ENCODE results near the gene ANKS1A. TPM values are rescaled to one million over a fixed set of nuclear protein-coding genes. Genes with fewer than 3 reads are reported as not detected.

The ANKS1A gene
- total RNA-seq, 2 donors from 2014 or later: 20.5 to 68.4 TPM

- no peak overlapping the region for H3K4me3 ChIP-seq
- no peaks in the 10 kb centered on the region for H3K36me3 ChIP-seq
- WGBS: 66% methylated on average over 3 of the region's 3 CpGs
- no peaks in the 10 kb centered on the region for H3K27me3 ChIP-seq (replicated peaks; ENCODE audit: insufficient read depth)
- H3K27ac ChIP-seq: no peak overlapping the region
- intact Hi-C loops (cut with DNase I): no loop called here
- DNase-seq (ENCODE audit: low spot score): no peak
- H3K9me3 ChIP-seq: no peaks in the 10 kb centered on the region
- H3K4me1 ChIP-seq (replicated peaks): no peaks in the 10 kb centered on the region
- TF ChIP-seq POLR2AphosphoS5 (IDR thresholded peaks at IDR 0.05): no peak
- no peak for TF ChIP-seq CTCF (IDR thresholded peaks at IDR 0.05)
- TF ChIP-seq POLR2A (IDR thresholded peaks at IDR 0.05): no peak
These were observed 23.9 kb upstream of the ANKS1A start for GRCh38 chr6:34865107-34865506.

GRCh38 chr6:34866509-34866908, 22.5 kb upstream of the ANKS1A start:
- TF ChIP-seq POLR2AphosphoS5 (IDR thresholded peaks at IDR 0.05) (no peak), POLR2A (IDR thresholded peaks at IDR 0.05) (no peak), CTCF (IDR thresholded peaks at IDR 0.05) (no peak)
- Histone ChIP-seq H3K27me3 (replicated peaks; ENCODE audit: insufficient read depth) (no peaks in the 10 kb centered on the region), H3K4me3 (no peak overlapping the region), H3K27ac (no peak overlapping the region), H3K9me3 (no peaks in the 10 kb centered on the region), H3K36me3 (no peaks in the 10 kb centered on the region), H3K4me1 (replicated peaks) (no peaks in the 10 kb centered on the region)
- WGBS: 83% methylated on average over 3 of the region's 3 CpGs
- intact Hi-C loops (cut with DNase I): no loop called here
- no peak for DNase-seq (ENCODE audit: low spot score)

- H3K9me3 ChIP-seq: no peaks in the 10 kb centered on the region
- intact Hi-C loops (cut with DNase I): no loop called here
- H3K36me3 ChIP-seq: no peaks in the 10 kb centered on the region
- H3K27ac ChIP-seq: no peak overlapping the region
- TF ChIP-seq POLR2AphosphoS5 (IDR thresholded peaks at IDR 0.05): no peak
- no peak for TF ChIP-seq POLR2A (IDR thresholded peaks at IDR 0.05)
- TF ChIP-seq CTCF (IDR thresholded peaks at IDR 0.05): no peak
- H3K27me3 ChIP-seq (replicated peaks; ENCODE audit: insufficient read depth): no peaks in the 10 kb centered on the region
- 88% methylated on average over 3 of the region's 3 CpGs for WGBS
- no peak overlapping the region for H3K4me3 ChIP-seq
- H3K4me1 ChIP-seq (replicated peaks): no peaks in the 10 kb centered on the region
- DNase-seq (ENCODE audit: low spot score): no peak
These were observed 21.6 kb upstream of the ANKS1A start for GRCh38 chr6:34867484-34867883.

GRCh38 chr6:34871853-34872252, 17.2 kb upstream of the ANKS1A start:
- Histone ChIP-seq H3K4me1 (replicated peaks) (no peaks in the 10 kb centered on the region), H3K27ac (no peak overlapping the region), H3K36me3 (no peaks in the 10 kb centered on the region), H3K27me3 (replicated peaks; ENCODE audit: insufficient read depth) (no peaks in the 10 kb centered on the region), H3K4me3 (no peak overlapping the region), H3K9me3 (no peaks in the 10 kb centered on the region)
- WGBS: 91% methylated on average over 4 of the region's 4 CpGs
- DNase-seq (ENCODE audit: low spot score): no peak
- TF ChIP-seq POLR2A (IDR thresholded peaks at IDR 0.05) (no peak), POLR2AphosphoS5 (IDR thresholded peaks at IDR 0.05) (no peak), CTCF (IDR thresholded peaks at IDR 0.05) (no peak)
- intact Hi-C loops (cut with DNase I): no loop called here

GRCh38 chr6:34872332-34872731, 16.7 kb upstream of the ANKS1A start:
- DNase-seq (ENCODE audit: low spot score): no peak
- no peak overlapping the region for H3K27ac ChIP-seq
- H3K27me3 ChIP-seq (replicated peaks; ENCODE audit: insufficient read depth): no peaks in the 10 kb centered on the region
- no peaks in the 10 kb centered on the region for H3K9me3 ChIP-seq
- H3K4me3 ChIP-seq: no peak overlapping the region
- no peaks in the 10 kb centered on the region for H3K4me1 ChIP-seq (replicated peaks)
- 47% methylated on average over 1 of the region's 1 CpG for WGBS
- intact Hi-C loops (cut with DNase I): no loop called here
- no peaks in the 10 kb centered on the region for H3K36me3 ChIP-seq
- no peak for TF ChIP-seq CTCF (IDR thresholded peaks at IDR 0.05)
- no peak for TF ChIP-seq POLR2AphosphoS5 (IDR thresholded peaks at IDR 0.05)
- no peak for TF ChIP-seq POLR2A (IDR thresholded peaks at IDR 0.05)
